GM12874 (cell line): ENCODE measurements around the gene NFIA.

Source experiments
- CTCF ChIP-seq: IDR thresholded peaks from 2 replicates; pipeline ENCODE4 v1.5.1; 2011; ENCODE audit warnings: low read depth, mild to moderate bottlenecking, control low read depth, low read length, moderate library complexity; ENCODE audit not compliant: insufficient read depth

NFIA gene

DNA sequence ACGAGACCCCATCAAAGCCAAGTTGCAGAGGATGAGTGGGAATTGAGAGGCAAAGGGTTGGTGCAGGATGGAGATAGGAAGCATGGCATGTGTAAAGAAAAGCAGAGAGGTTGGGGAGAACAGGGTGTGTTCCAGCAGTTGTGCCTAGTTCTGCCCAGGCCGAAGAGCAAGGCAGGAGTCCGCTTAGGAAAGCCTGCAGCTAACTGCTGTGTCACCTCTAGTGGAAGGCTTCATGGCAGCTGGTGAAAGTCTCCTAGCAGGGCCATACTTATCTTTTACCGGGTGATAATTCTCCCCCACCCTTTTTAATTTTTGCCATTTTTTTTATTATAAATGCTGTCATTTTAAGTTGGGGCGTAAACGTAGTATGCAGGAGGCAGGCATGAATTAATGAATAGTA, 93.6 kb downstream of the NFIA start:
- no peak for TF ChIP-seq CTCF

GRCh38 chr1:61181067-61182038, 99.0 kb downstream of the NFIA start:
- no peak for TF ChIP-seq CTCF

DNA sequence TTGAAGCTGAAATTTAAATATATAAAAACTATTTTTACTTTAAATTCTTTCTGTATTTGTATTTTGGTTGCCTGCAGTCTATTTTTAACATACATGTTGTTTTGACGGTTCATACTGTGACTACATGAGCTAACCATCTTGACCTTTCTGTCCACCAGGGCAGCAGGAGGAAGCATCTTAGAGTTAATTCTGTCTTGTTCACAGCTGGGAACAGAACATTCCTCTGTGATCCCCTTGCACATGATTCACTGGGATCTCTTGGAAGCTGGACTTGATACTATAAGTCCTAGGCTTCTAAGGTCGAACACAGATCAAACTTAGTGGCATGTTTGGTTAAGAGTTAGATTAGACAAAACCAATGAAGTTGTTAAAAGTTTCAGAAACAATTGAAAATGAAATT, 99.7 kb downstream of the NFIA start:
- TF ChIP-seq CTCF, result no peak

DNA sequence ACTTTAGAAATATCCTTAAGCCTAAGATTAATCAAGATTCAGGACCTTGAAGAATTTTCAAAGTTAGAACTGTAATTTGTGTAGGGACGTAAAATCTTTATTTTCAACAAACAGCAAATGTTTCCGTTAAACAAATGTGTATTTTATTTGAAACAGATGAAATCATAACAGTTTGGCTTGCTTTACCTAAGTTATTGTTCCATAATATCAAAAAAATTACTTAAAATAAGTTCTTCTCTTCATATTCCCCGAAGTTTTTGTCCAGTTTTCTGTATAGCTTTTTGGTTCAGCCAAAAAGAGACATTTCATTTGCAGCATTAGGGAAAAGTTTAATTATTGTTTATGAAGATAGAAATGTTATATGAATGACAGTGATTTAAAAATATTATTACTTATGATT, 100.1 kb downstream of the NFIA start:
- TF ChIP-seq CTCF, result no peak

GRCh38 chr1:61183471-61184039, 101.2 kb downstream of the NFIA start:
- no peak for TF ChIP-seq CTCF

GRCh38 chr1:61184040-61184713, 101.8 kb downstream of the NFIA start:
- no peak for TF ChIP-seq CTCF

GRCh38 chr1:61184714-61185106, 102.3 kb downstream of the NFIA start:
- TF ChIP-seq CTCF, result no peak
